ENCODE measurements around the gene PEX6.

PEX6 gene, protein sequence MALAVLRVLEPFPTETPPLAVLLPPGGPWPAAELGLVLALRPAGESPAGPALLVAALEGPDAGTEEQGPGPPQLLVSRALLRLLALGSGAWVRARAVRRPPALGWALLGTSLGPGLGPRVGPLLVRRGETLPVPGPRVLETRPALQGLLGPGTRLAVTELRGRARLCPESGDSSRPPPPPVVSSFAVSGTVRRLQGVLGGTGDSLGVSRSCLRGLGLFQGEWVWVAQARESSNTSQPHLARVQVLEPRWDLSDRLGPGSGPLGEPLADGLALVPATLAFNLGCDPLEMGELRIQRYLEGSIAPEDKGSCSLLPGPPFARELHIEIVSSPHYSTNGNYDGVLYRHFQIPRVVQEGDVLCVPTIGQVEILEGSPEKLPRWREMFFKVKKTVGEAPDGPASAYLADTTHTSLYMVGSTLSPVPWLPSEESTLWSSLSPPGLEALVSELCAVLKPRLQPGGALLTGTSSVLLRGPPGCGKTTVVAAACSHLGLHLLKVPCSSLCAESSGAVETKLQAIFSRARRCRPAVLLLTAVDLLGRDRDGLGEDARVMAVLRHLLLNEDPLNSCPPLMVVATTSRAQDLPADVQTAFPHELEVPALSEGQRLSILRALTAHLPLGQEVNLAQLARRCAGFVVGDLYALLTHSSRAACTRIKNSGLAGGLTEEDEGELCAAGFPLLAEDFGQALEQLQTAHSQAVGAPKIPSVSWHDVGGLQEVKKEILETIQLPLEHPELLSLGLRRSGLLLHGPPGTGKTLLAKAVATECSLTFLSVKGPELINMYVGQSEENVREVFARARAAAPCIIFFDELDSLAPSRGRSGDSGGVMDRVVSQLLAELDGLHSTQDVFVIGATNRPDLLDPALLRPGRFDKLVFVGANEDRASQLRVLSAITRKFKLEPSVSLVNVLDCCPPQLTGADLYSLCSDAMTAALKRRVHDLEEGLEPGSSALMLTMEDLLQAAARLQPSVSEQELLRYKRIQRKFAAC

GRCh38 chr6:42978839-42979522 lies at the start of gene PEX6:
Gene PEX6 (minus strand): TSS chr6:42979181. CDS start chr6:42979150, 31 bp downstream.
- peak; percentile 84 to 88 for DNase-seq (ENCODE audit: low read depth in 2 of 2)

DNA sequence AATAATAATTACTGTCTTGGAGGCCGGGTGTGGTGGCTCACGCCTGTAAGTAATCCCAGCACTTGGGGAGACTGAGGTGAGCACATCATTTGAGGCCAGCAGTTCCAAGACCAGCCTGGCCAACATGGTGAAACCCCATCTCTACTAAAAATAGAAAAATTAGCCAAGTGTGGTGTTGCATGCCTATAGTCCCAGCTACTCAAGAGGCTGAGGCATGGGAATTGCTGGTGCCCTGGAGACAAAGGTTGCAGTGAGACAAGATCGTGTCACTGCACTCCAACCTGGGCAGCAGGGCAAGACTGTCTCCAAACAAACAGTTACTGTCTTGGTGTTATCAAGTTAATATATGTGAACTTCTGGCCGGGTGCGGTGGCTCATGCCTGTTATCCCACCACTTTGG lies 47.4 kb upstream of the PEX6 start:
- no peak for DNase-seq (ENCODE audit: low read depth in 2 of 2)

DNA sequence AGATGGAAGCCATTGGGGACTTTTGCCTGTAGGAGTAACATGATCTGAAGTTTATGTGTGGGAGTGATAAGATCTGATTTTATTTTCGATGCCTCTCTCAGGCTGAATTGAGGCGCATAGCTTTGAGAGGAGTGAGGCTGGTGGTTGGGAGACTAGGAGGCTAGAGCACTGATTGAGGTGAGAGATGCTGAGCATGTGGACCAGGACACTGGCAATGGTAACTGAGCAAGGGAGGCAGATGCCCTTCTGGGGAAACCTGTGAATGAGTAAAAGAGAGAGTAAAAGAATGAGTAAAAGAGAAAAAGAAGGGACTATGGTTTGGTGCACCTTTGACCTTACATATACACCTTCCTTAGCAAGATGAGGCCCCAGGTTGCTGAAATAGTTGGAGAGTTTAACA lies 45.5 kb upstream of the PEX6 start:
- DNase-seq (ENCODE audit: low read depth in 2 of 2) = no peak

DNA sequence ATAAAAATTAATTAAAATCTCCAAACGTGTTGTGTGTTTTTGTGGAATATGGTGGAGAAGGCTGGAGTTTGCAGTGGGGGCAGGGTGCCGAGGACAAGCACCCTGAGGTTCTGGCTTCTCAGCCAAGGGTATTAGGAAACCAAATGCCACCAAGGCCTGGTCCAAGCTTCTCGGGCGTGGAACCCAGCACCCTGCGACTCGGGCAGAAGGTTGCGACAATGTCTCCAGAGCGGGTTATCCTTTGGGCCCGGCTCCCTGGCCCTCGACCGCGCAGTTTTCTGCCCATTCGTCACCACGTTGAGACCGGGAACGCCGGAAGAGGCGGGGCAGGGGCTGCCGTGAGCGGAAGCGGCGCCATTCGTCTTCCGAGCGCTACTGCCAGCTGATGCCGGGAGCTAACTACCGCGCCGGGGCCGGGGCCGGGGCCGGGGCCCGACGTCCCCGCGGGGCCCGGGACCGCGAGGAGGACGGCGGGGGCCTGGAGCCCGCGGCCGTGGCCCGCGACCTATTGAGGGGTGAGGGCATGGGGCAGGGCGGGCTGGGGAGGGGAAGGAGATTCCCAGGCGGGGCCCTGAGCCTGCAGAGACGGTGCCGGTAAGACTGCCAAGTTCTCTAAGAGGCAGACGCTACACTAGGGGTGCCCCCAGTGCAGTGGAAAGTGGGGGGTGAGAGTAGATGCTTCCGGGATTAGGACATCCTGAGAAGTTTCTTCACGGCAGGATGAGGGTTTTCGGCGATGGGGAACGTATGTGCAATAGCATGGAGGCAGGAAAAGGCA lies 42.5 kb upstream of the PEX6 start, which contains the start of gene RRP36:
Gene RRP36, plus strand, starts transcription at position 354 of the 778 bp plus-strand sequence. Its CDS starts 32 bp downstream, at position 386.
- peak; percentile 33 to 41 for DNase-seq (ENCODE audit: low read depth in 2 of 2)

- no peak for DNase-seq (ENCODE audit: low read depth in 2 of 2)
Measured at GRCh38 chr6:43020847-43021246, 41.9 kb upstream of the PEX6 start.

DNA sequence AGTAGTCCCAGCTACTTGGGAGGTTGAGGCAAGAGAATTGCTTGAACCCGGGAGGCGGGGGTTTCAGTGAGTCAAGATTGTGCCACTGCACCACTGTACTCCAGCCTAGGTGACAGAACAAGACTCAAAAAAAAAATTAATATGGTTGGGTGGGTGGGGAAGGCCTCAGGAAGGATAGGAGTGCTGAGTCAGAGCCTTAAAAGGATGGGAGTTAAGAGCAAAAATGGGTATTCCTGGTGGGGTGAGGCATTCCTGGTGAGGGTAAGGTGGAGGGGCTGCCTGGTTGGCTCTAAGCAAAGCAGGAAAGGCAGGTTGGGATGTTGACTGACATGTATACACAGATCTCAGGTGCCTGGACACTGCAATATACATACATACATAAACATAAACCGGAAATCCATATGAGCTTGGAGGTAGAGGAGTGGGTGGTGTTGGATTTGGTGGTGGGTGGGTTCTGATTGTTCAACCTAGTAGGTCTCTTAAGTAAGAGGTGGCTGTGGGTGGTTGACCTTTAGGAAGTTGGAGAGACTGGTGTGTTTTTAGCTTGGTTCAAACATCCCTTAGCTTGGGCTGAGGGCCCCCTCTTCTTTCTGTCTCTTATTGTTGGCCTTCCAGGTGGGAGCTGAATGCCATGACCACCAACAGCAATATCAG lies 41.2 kb upstream of the PEX6 start:
- DNase-seq (ENCODE audit: low read depth in 2 of 2) = no peak

DNA sequence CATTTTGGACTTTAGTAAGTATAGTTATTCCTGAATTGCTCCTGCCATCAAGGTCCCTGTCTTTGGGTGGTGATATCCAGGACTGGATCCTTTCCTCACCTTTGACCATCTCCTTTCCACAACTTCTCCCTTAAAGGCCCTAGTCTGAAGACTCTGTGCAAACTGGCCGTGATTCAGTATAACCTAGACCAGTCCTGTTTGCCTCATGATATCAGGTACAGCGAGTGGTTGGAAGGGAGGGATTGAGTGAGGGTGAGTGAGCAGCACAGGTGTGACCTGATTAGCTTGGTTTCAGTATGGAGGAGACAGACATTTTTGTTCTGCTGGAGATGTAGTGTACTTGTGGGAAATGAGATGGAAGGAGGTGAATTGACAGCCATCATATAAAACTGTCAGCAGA lies 40.2 kb upstream of the PEX6 start:
- DNase-seq (ENCODE audit: low read depth in 2 of 2) = no peak

GRCh38 chr6:43016943-43017334 lies 38.0 kb upstream of the PEX6 start:
- no peak for DNase-seq (ENCODE audit: low read depth in 2 of 2)

DNA sequence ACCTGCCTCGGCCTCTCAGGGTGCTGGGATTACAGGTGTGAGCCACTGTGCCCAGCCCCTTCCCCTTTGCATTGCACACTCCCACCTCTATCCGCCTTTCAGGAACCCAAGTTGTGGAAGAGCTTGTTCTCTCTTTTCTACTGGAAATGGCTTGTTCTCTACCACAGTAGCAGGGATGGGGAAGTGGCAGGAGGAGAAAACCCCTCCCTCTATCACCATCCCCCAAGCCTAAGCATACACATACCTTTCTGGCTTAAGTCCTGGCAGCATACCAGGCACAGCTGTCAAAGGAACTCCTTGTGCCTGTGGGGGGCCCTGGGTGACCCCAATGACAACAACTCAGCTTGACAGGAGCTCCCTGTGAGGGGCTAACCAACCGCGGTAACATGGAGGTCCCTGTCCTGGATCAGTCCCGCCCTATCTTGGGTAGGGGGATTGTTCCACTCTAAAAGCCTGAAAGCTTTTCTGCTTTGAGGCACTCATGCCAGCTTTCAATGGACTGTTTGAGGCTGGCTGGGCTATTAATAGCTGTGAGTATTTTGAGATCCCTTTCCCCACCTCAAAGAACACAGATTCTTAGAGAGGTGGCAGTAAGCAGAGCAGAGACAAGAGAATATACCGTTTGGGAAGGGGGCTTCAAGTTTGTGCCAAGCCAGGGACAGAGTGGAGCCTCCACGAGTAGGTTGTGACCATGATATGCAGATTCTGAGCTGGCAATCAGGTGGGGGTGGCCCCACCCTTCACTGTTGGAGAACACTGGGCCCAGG lies 37.4 kb upstream of the PEX6 start:
- DNase-seq (ENCODE audit: low read depth in 2 of 2) = no peak

DNA sequence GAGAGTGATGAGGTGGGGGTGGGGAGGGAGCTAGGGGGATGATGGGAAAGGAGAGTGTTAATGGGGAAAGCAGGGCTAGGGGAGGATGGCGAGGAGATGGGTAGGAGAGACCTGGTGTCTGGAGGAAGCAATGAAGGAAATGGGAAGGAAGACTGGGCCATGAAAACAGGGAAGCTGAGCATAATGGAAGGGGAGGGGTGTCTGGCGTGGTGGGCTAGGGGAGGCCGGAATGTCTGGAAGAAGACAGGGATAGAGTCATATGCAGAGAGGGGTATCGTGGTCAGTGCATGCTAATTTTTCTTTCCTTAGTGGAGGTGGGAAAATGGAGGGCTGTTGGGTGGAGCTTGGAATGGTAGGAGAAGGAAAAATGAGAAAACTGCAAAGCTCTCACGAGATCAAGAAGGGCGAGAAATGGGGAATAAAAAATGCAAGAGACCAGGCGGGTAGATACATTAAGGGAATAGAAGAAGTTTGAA lies 35.5 kb upstream of the PEX6 start:
- DNase-seq (ENCODE audit: low read depth in 2 of 2) = no peak

- DNase-seq (ENCODE audit: low read depth in 2 of 2) = peak; percentile 97 to 98
Measured at GRCh38 chr6:43013843-43014433, 35.0 kb upstream of the PEX6 start, which contains the start of the genes KLHDC3 and MEA1. Gene KLHDC3 (plus strand): TSS chr6:43014249. CDS start chr6:43017193, 2,944 bp downstream. Gene MEA1 (minus strand): TSS chr6:43013946. CDS start chr6:43013813, 133 bp downstream.

DNA sequence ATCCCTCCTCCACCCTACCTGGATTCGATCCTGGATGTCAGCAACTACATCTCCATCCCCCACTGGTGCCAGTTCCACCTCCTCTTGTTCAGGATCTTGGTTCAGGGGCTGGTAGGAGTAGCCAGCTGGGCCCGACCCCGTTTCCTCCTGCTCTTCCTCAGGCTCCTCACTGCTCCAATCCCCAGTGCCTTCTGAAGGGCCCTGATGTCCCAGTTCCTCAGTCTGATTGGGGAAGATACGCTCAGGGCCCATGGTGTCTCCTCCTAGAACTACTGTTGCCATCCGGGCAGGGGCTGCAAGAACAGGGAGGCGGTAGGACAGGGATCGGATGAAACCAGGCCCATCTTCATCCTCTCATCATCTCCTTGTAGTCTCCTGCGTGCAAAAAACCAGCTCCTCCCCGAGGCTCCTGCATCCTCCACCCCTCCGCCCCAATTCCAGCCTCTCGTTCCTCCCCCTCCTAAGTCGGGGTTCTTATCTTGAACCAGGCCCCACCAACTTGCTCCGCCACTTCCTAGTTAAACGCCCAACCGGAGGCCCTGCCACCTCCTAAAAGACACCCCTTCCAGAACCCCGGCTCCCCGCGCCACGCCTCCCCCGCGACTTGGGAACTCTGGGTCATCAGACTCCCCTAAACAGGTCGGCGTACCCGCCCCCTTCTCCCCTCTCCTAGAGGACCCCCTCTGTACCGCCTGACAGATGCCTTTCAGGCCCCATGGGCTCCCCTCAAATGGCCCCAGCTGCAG lies 34.3 kb upstream of the PEX6 start:
- no peak for DNase-seq (ENCODE audit: low read depth in 2 of 2)

DNA sequence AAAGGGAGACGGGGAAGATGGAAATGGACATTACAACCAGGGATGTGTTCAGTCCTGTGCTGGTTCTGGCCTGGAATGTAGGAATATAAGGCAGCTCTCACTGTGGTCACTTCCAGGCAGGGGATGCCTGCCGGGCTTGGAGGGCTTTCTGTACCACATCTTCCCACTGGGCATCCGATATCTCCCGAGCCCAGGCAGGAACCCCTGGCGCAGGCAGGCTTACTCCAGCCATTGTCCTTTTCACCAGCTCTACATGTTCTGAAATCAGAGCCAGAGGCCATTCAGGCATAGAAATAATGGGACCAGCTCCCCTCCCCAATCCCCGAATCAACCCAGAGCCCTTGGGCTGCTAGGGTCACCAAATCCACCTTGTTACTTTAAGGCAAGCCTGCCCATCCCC lies 33.4 kb upstream of the PEX6 start:
- DNase-seq (ENCODE audit: low read depth in 2 of 2) = no peak

DNA sequence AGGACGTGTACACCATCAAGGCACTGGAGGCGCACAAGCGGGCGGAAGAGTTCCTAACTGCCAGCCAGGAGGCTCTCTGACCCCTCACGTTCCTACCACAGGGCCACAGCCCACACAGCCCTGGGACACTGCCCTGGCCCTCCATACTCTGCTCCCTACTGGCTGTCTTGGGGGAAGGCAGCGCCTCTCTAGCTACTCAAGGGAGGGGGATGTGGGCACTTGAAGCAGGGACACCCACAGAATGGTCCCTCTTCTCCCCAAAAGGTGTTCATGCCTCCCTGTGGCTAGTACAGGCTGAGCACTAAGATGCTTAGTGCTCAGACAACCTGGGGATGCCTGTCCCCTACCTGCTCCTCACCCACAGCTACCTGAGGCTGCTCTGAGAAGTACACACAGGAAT lies 32.2 kb upstream of the PEX6 start:
- no peak for DNase-seq (ENCODE audit: low read depth in 2 of 2)

- no peak for DNase-seq (ENCODE audit: low read depth in 2 of 2)
Measured at GRCh38 chr6:43009124-43009523, 30.1 kb upstream of the PEX6 start.

GRCh38 chr6:43007126-43007525 lies 28.1 kb upstream of the PEX6 start:
- no peak for DNase-seq (ENCODE audit: low read depth in 2 of 2)

DNA sequence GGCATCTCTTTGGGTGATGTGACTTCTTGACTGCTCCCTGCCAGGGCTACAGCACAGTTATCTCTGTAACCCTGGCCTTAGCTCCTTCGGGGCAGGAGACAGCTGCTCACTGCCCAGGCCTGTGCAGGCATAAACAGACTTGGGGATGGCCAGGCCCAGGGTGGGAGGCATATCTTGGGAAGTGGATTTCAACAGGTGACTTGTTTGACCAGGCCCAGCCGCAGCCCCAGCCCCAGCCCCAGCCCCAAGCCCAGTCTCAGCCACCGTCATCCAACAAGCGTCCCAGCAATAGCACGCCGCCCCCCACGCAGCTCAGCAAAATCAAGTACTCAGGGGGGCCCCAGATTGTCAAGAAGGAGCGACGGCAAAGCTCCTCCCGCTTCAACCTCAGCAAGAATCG lies 27.3 kb upstream of the PEX6 start:
- DNase-seq (ENCODE audit: low read depth in 2 of 2) = no peak

DNA sequence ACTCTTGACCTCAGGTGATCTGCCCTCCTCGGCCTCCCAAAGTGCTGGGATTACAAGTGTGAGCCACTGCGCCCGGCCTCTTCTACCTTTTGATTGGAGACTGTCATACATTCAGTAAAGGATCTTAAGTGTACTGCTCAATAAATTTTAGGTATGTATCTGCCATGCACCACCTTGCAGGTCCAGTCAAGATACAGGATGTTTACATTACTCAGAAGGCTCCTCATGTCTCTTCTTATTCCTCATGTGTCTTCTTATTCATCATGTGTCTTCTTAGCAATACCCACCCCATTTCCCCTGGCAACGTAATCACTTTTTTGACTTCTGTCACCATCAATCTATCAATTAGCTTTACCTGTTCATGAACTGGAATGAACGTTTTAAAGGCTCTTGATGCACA lies 26.9 kb upstream of the PEX6 start:
- no peak for DNase-seq (ENCODE audit: low read depth in 2 of 2)

All from activated CD8-positive, alpha-beta memory T cell treated with anti-CD3 and anti-CD28 coated beads for 4 hours (primary cell).